ENCODE measurements around the gene CPZ.
"Not testable (repeated sequence)": the region's sequence is repeated elsewhere in the genome, so short reads cannot be mapped to it uniquely, and the experiment has no call there.

CPZ gene

GRCh38 chr4:8557151-8558076, 35.2 kb upstream of the CPZ start:
- no peak for DNase-seq

GRCh38 chr4:8558080-8558960, 34.2 kb upstream of the CPZ start:
- DNase-seq: no peak

- no peak for DNase-seq
Observed at GRCh38 chr4:8559011-8559410, 33.6 kb upstream of the CPZ start.

GRCh38 chr4:8559524-8560264, 32.9 kb upstream of the CPZ start:
- DNase-seq: no peak

- DNase-seq: no peak
Observed at GRCh38 chr4:8560265-8561047, 32.1 kb upstream of the CPZ start.

GRCh38 chr4:8564595-8564994, 28.0 kb upstream of the CPZ start:
- DNase-seq: no peak

GRCh38 chr4:8568068-8568668, 24.4 kb upstream of the CPZ start:
- no peak for DNase-seq

- no peak for DNase-seq
Observed at GRCh38 chr4:8570201-8570600, 22.4 kb upstream of the CPZ start.

GRCh38 chr4:8571702-8572685, 20.6 kb upstream of the CPZ start:
- no peak for DNase-seq

GRCh38 chr4:8573266-8573665, 19.3 kb upstream of the CPZ start:
- no peak for DNase-seq

- no peak for DNase-seq
Observed at GRCh38 chr4:8574796-8575370, 17.7 kb upstream of the CPZ start.

GRCh38 chr4:8575457-8575856, 17.1 kb upstream of the CPZ start:
- no peak for DNase-seq

- not testable (repeated sequence) for DNase-seq
Observed at GRCh38 chr4:8576591-8576990, 16.0 kb upstream of the CPZ start.

- no peak for DNase-seq
Observed at GRCh38 chr4:8577046-8577445, 15.5 kb upstream of the CPZ start.

- no peak for DNase-seq
Observed at GRCh38 chr4:8577972-8578371, 14.6 kb upstream of the CPZ start.

GRCh38 chr4:8578717-8579116, 13.8 kb upstream of the CPZ start:
- DNase-seq: no peak

GRCh38 chr4:8579526-8580320, 12.8 kb upstream of the CPZ start:
- no peak for DNase-seq

- DNase-seq: no peak
Observed at GRCh38 chr4:8580321-8581093, 12.1 kb upstream of the CPZ start, which contains the start of gene GPR78. TSS of gene GPR78 (plus strand) at chr4:8580392. CDS start at chr4:8580983, 591 bp downstream.
